Endometrial microvascular endothelial cells (primary cell): Measurements from ENCODE around the gene TEC. TPM values are rescaled to one million over a fixed set of nuclear protein-coding genes. Genes with fewer than 3 reads are reported as not detected.

Experiments
- in situ Hi-C: cut with HindIII; loops from 2 replicates; pipeline ENCODE4 v1.10.0; 2017; ENCODE audit warnings: low sequenced_read_pairs, low pct_unique_long_range_greater_than_20kb; ENCODE audit errors: inconsistent ontology term
- total RNA-seq: library from RNA; depleted of rRNA; stranded (reverse); fragments of >200 nt; gene quantifications from one replicate; pipeline ENCODE4 v1.2.3, GENCODE V29; 2015; ENCODE audit errors: inconsistent ontology term

TEC gene
- total RNA-seq, 1 donor from 2014 or later: 0.74 TPM

- in situ Hi-C loops: no loop called here
These were observed 1.4 kb upstream of the TEC start for GRCh38 chr4:48270951-48271473.

- in situ Hi-C loops: no loop called here
These were observed 872 bp upstream of the TEC start for GRCh38 chr4:48270523-48270897.

GRCh38 chr4:48269861-48270522, 354 bp upstream of the TEC start:
- in situ Hi-C loops: no loop called here

- in situ Hi-C loops: no loop called here
These were observed 2.1 kb downstream of the TEC start for GRCh38 chr4:48267574-48267973.

- in situ Hi-C loops: no loop called here
These were observed 2.9 kb downstream of the TEC start for GRCh38 chr4:48266781-48267180.

GRCh38 chr4:48262926-48263325, 6.7 kb downstream of the TEC start:
- in situ Hi-C loops: no loop called here

- in situ Hi-C loops: no loop called here
These were observed 7.2 kb downstream of the TEC start for GRCh38 chr4:48262484-48262883.

GRCh38 chr4:48261281-48261680, 8.4 kb downstream of the TEC start:
- in situ Hi-C loops: no loop called here

- in situ Hi-C loops: no loop called here
These were observed 9.9 kb downstream of the TEC start for GRCh38 chr4:48259748-48260147.

GRCh38 chr4:48258845-48259397, 10.7 kb downstream of the TEC start:
- in situ Hi-C loops: no loop called here

GRCh38 chr4:48255959-48256342, 13.7 kb downstream of the TEC start:
- in situ Hi-C loops: no loop called here

- in situ Hi-C loops: no loop called here
These were observed 14.3 kb downstream of the TEC start for GRCh38 chr4:48255072-48255958.

GRCh38 chr4:48254381-48255071, 15.1 kb downstream of the TEC start:
- in situ Hi-C loops: no loop called here

- in situ Hi-C loops: no loop called here
These were observed 17.3 kb downstream of the TEC start for GRCh38 chr4:48252313-48252712.

GRCh38 chr4:48250980-48251379, 18.7 kb downstream of the TEC start:
- in situ Hi-C loops: no loop called here

- in situ Hi-C loops: no loop called here
These were observed 19.3 kb downstream of the TEC start for GRCh38 chr4:48250343-48250742.

GRCh38 chr4:48249378-48249777, 20.3 kb downstream of the TEC start:
- in situ Hi-C loops: no loop called here

- in situ Hi-C loops: no loop called here
These were observed 21.1 kb downstream of the TEC start for GRCh38 chr4:48248559-48248953.

- in situ Hi-C loops: no loop called here
These were observed 21.6 kb downstream of the TEC start for GRCh38 chr4:48247878-48248558.
